ENCODE data around the gene EXOC4.

The EXOC4 gene

DNA sequence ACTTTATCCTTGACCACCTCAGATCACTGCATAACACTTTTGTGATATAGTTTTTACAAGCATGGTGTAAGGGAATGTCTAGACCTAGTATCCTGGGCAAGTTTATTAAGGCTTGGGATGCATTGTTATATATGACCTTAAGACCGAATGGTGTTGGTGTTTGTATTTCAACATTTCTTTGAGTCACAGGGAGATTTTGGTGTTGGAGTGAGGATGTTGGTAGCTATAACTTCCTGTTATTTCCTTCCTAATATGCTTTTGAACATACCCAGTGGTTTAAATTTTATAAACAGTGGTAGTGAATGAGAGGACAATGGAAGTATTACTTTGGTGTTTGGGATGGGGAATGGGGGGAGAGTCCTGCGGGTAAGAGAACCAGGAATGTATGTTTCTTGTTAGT, 2.6 kb downstream of the EXOC4 start:
- TF ChIP-seq, protein P1, sequence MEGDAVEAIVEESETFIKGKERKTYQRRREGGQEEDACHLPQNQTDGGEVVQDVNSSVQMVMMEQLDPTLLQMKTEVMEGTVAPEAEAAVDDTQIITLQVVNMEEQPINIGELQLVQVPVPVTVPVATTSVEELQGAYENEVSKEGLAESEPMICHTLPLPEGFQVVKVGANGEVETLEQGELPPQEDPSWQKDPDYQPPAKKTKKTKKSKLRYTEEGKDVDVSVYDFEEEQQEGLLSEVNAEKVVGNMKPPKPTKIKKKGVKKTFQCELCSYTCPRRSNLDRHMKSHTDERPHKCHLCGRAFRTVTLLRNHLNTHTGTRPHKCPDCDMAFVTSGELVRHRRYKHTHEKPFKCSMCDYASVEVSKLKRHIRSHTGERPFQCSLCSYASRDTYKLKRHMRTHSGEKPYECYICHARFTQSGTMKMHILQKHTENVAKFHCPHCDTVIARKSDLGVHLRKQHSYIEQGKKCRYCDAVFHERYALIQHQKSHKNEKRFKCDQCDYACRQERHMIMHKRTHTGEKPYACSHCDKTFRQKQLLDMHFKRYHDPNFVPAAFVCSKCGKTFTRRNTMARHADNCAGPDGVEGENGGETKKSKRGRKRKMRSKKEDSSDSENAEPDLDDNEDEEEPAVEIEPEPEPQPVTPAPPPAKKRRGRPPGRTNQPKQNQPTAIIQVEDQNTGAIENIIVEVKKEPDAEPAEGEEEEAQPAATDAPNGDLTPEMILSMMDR (IDR thresholded peaks at IDR 0.05; ENCODE audit: low read length, missing control alignments) = no peak
- no peak overlapping the region for H3K4me3 ChIP-seq (replicated peaks; ENCODE audit: low read depth, low read length)
- peak; percentile 52 for DNase-seq (ENCODE audit: low read depth)

DNA sequence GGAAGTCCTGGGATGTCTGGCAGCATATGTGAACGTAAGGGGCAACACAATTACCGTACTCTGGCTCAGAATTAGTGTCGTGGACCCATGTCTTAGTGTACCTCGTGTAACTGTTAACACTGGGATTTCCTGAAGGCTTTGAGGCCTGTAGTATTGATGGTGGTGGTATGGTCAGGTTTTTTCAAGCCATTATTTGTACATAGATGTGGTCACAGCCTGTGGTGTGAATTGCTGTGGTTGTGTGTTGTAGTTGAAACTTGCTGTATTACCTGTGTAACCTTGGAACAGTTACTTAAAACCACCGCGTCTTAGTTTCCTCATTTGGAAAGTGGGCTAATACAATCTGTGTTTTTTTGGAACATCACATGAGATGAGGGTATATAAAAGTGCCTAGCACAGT, 5.3 kb downstream of the EXOC4 start:
- TF ChIP-seq, protein P1 (IDR thresholded peaks at IDR 0.05; ENCODE audit: low read length, missing control alignments) = no peak
- H3K4me3 ChIP-seq (replicated peaks; ENCODE audit: low read depth, low read length) = no peak overlapping the region
- no peak for DNase-seq (ENCODE audit: low read depth)

DNA sequence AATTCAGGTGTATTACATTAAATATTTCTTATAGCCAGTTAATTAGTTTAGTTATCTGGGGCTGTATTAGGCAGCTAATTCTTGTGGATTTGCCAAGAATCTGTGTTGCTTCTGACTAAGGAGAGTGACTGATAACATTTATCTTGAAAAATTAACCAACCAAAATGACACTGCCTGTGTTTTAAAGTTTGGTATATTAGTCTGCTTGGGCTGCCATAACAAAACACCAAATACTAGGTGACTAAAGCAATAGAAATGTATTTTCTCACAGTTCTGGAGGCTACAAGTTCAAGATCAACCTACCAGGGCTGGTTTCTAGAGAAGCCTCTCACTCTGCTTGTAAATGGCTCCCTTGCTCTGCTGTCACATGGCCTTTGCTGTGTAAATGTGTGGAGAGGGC, 12.9 kb downstream of the EXOC4 start:
- H3K4me3 ChIP-seq (replicated peaks; ENCODE audit: low read depth, low read length) = no peak overlapping the region
- TF ChIP-seq, protein P1 (IDR thresholded peaks at IDR 0.05; ENCODE audit: low read length, missing control alignments) = no peak
- DNase-seq (ENCODE audit: low read depth) = no peak

DNA sequence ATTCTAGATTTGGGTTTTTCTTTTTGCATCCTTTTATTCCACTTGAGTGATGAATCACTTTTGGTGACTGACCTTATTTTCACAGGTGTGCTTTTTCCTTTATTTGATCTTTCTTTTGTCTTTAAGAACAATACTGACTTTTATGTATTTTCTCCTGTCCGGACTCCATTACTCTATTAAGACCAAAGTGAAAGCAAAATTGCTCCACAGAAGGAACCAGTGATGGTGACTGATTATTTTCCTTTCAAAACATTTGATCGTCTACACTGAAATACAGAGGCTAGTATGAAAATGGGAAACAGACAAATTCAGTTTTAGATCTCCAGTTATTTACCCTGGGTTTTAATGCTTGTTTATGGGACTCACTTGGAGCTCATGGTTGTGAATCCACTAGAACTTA, 15.5 kb downstream of the EXOC4 start:
- TF ChIP-seq, protein P1 (IDR thresholded peaks at IDR 0.05; ENCODE audit: low read length, missing control alignments) = no peak
- DNase-seq (ENCODE audit: low read depth) = no peak
- H3K4me3 ChIP-seq (replicated peaks; ENCODE audit: low read depth, low read length) = no peak overlapping the region

DNA sequence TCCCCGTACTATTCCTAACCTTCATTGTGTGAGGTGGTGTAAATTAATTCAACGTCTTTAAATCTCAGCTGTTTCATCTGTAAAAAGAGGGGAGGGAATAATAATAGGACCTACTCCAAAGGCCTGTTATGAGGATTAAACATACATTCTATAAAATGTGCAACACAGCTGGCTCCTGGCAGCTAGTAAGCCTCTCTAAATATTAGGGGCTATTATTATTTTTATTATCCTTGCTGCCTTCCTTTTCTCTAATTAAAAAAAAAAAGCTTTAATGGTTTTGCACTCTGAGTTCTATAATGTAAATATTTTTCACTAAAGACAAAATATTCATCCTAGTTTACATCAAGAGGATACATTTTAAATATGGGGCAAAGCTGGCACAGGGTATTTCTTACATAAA, 19.5 kb downstream of the EXOC4 start:
- no peak overlapping the region for H3K4me3 ChIP-seq (replicated peaks; ENCODE audit: low read depth, low read length)
- no peak for DNase-seq (ENCODE audit: low read depth)
- TF ChIP-seq, protein P1 (IDR thresholded peaks at IDR 0.05; ENCODE audit: low read length, missing control alignments) = no peak

DNA sequence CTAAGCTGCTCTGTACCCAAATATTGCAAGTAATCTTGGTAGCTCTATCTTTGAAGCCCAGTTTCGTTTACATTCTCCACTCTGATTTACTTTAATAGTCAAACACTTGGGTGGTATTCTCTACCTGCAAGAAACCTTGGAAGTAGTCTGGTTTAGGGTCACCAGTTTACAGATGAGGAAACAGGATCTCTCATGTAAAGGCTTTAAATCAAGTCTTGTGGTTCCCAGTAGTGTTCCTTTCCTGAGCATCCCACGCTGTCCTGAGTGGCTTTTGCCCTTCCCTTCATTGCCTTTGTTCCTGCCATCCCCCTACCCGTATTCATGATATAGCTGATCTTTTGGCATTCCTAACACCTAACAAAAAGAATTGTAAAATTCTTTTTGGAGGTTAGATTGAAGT, 20.3 kb downstream of the EXOC4 start:
- DNase-seq (ENCODE audit: low read depth) = no peak
- TF ChIP-seq, protein P1 (IDR thresholded peaks at IDR 0.05; ENCODE audit: low read length, missing control alignments) = no peak
- H3K4me3 ChIP-seq (replicated peaks; ENCODE audit: low read depth, low read length) = no peak overlapping the region

DNA sequence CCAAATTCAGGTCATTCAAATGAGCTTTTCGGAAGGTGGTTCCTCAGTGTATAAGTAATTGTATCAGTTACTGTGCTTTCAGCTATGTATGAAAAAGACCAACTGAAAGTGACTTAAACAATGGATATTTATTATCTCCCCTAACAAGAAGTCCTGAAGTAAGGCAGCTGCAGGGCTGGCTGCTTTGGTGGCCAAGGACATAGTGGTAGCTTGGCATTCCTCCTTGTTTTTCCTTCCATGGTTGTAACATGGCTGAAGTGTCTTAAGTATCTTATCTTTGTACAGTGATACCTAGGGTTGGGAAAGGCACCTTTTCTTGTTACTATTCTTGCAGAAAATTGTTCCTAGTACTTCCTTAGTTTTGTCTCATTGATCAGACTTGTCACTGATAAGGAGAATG, 21.4 kb downstream of the EXOC4 start:
- DNase-seq (ENCODE audit: low read depth) = no peak
- TF ChIP-seq, protein P1 (IDR thresholded peaks at IDR 0.05; ENCODE audit: low read length, missing control alignments) = no peak
- no peak overlapping the region for H3K4me3 ChIP-seq (replicated peaks; ENCODE audit: low read depth, low read length)
